ENCODE measurements around the gene ZFTA.

The ZFTA gene

DNA sequence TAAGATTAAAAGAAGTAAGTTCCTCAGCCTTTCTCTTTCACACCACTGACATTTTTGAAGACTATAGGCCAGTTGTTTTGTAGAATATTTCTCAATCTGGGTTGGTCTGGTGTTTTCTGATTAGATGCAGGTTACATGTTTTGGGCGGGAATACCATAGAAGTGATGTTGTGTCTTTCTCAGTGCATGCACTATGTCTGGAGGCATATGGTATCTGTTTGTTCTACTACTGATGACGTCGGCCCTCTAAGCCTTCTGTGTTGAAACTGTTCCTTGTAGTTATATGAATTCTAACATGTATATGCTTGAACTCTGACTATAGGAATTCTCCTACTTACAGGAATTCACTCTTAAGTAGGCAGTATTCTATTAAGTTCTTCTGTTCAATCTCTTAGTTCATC is 21.6 kb downstream of the ZFTA start:
- TF ChIP-seq, protein P1, sequence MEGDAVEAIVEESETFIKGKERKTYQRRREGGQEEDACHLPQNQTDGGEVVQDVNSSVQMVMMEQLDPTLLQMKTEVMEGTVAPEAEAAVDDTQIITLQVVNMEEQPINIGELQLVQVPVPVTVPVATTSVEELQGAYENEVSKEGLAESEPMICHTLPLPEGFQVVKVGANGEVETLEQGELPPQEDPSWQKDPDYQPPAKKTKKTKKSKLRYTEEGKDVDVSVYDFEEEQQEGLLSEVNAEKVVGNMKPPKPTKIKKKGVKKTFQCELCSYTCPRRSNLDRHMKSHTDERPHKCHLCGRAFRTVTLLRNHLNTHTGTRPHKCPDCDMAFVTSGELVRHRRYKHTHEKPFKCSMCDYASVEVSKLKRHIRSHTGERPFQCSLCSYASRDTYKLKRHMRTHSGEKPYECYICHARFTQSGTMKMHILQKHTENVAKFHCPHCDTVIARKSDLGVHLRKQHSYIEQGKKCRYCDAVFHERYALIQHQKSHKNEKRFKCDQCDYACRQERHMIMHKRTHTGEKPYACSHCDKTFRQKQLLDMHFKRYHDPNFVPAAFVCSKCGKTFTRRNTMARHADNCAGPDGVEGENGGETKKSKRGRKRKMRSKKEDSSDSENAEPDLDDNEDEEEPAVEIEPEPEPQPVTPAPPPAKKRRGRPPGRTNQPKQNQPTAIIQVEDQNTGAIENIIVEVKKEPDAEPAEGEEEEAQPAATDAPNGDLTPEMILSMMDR (IDR thresholded peaks at IDR 0.05; ENCODE audit: low read depth, low read length, missing control alignments), result no peak
- H3K4me3 ChIP-seq (replicated peaks; ENCODE audit: low read depth, low read length), result no peak overlapping the region

GRCh38 chr11:63745304-63746170 is 23.0 kb downstream of the ZFTA start:
- no peak overlapping the region for H3K4me3 ChIP-seq (replicated peaks; ENCODE audit: low read depth, low read length)
- DNase-seq (ENCODE audit: extremely low read depth, low read depth), result no peak
- TF ChIP-seq, protein P1 (IDR thresholded peaks at IDR 0.05; ENCODE audit: low read depth, low read length, missing control alignments), result no peak

More for the DNA sequence above, 21.6 kb downstream of the ZFTA start:
- no peak for DNase-seq (ENCODE audit: extremely low read depth, low read depth)

DNA sequence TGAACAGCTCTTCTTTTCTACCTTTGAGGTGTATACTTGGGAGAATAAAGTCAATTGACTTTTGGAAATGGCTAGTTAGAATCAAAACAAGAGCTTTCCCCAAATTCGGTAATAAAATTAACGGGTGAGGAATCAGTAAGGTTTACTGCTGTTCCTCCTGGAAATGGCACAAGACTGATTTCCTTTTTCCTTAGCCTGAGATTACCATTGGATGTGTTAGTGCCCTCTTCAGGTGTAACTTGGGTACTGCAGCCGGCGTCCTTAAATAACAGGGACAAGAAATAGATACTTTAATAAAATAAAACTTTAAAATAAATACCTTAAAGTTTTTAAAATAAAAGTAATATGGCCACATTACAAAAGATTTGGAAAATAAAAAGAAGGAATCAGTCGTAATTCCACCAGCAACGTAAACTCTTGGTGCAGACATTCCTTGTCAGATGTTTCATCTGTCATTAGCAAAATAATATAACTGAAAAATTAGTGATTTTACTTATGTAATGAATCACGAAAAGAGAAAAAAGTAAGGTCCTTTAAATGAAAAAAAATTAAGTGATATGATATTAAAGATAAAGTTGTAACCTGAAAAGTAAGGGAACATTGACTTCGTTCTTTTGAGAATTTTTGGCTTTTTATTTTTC is 29.7 kb downstream of the ZFTA start:
- TF ChIP-seq, protein P1 (IDR thresholded peaks at IDR 0.05; ENCODE audit: low read depth, low read length, missing control alignments), result peak; percentile 91
- no peak overlapping the region for H3K4me3 ChIP-seq (replicated peaks; ENCODE audit: low read depth, low read length)
- DNase-seq (ENCODE audit: extremely low read depth, low read depth), result peak; percentile 54

DNA sequence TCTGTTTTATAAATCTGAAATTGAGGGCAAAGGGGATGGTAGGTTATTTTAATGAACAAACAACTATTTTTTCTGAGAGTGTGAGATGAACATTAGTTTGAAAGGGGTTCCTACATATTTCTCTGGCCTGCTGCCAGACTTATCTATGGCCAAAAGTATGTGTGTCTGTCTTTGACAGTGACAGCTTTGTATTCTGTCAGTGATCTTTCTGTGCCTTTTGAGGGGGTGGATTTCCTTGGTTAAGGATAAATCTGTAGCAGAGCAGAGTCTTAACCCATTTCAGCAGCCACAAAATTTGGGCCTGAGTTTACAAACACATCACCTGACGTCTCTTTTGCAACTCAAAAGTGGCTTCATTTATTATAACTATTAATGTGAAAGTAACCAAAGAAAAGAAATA is 30.9 kb downstream of the ZFTA start:
- no peak for DNase-seq (ENCODE audit: extremely low read depth, low read depth)
- TF ChIP-seq, protein P1 (IDR thresholded peaks at IDR 0.05; ENCODE audit: low read depth, low read length, missing control alignments), result no peak

DNA sequence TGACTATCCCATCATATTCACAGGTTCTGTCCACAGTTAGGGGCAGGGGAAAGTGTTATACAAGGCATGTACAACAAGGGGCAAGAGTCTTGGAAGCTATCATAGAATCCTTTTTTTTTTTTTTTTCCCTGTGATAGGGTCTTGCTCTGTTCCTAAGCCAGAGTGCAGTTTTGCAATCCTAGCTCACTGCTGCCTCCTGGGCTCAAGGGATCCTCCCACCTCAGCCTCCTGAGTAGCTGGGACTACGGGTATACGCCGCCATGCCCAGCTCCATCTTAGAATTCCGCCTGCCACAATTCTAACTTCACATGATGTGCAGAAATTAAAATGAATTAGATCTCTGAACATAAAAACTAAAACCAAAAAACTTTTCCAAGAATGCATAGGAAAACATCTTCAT is 31.7 kb downstream of the ZFTA start:
- no peak overlapping the region for H3K4me3 ChIP-seq (replicated peaks; ENCODE audit: low read depth, low read length)
- TF ChIP-seq, protein P1 (IDR thresholded peaks at IDR 0.05; ENCODE audit: low read depth, low read length, missing control alignments), result no peak
- DNase-seq (ENCODE audit: extremely low read depth, low read depth), result no peak

More for the DNA sequence above, 30.9 kb downstream of the ZFTA start:
- no peak overlapping the region for H3K4me3 ChIP-seq (replicated peaks; ENCODE audit: low read depth, low read length)

GRCh38 chr11:63729326-63729725 is 39.2 kb downstream of the ZFTA start:
- no peak overlapping the region for H3K4me3 ChIP-seq (replicated peaks; ENCODE audit: low read depth, low read length)
- TF ChIP-seq, protein P1 (IDR thresholded peaks at IDR 0.05; ENCODE audit: low read depth, low read length, missing control alignments), result no peak
- no peak for DNase-seq (ENCODE audit: extremely low read depth, low read depth)
